ENCODE measurements around the gene C2.
A peak's percentile ranks its signal among the peaks of the same experiment; 100 is the strongest.

C2 gene

DNA sequence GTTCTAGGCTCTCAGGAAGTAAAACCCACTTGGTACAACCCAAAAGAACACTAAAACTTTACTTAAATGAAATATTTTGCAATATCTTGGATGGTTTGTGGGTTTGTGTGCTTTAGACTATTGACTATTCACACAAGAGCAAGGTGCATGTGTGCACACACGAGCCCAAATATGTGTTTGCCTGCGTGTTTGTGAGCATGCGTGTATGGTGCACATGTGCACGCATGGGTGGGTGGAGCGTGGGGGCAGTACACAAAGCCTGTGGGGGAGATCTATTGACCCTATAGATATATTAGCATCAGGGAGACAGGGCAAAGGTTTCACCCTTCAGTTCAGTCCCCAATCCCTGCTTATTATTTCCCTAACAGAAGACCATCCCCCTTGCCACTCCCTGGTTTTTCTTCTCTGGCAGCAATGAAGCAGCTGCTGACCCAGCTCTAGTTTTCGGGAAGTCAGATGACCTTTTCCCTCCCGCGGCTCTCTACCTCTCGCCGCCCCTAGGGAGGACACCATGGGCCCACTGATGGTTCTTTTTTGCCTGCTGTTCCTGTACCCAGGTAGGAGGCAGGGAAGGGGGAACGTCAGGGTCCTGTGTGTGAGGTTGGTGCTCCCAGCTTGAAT lies at the start of gene C2:
Gene C2 (plus strand): TSS at position 476 of the 621 bp plus-strand sequence. CDS start 36 bp downstream, at position 512.
- DNase-seq: no peak

DNA sequence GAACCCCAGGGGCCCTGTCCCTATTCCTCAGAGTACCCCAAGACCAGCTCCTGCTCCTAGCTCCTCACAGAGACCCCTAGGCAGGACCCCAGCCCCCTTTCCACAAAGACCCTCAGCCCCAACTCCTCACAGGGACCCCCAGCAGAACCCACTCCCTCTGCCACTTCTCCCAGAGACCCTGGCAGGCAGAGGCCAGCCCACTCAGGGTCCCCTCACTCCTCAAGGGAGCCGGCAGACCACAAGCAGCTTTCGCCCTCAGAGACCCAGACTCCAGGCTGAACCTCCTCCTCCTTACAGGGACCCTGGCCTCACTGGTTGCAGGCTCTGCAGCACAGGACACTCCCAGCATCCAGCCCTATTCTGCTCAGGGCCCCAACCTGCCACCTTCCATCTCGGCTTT lies 49.3 kb upstream of the C2 start:
- DNase-seq: no peak

DNA sequence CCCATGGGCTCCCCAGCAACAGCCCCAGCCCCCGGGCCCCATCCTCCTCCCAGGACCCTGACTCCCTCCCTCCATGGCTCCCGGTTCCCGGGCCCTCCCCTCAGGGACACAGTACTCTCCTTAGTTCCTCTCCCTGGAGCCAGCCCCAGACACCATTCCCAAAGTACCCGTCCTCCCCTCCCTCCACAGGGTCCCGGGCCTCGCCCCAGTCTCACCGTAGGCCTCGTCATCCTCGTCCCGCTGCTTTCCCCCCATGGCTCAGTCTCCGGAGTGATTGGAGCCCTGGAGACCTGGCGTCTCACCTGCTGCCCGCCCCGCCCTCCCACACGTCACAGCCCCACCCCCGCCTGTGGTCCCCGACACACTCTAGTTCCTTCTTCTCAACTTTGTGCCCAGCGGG lies 48.8 kb upstream of the C2 start, which contains the start of gene SLC44A4:
Gene SLC44A4 (minus strand): TSS at position 272 of the 400 bp plus-strand sequence. CDS start 17 bp downstream, at position 255.
- DNase-seq: no peak

DNA sequence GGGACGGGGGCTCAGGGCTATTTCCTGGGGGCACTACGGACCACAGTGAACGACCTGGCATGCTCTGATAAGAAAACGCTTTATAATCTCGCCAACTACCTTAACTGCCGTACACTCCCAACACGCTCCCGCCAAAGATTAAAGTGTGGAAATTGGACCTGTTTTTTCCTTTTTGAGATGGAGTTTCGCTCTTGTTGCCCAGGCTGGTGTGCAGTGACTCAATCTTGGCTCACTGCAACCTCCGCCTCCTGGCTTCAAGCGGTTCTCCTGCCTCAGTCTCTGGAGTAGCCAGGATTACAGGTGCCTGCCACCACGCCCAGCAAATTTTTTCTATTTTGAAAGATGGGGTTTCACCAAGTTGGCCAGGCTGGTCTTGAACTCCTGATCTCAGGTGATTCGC lies 48.4 kb upstream of the C2 start:
- no peak for DNase-seq

DNA sequence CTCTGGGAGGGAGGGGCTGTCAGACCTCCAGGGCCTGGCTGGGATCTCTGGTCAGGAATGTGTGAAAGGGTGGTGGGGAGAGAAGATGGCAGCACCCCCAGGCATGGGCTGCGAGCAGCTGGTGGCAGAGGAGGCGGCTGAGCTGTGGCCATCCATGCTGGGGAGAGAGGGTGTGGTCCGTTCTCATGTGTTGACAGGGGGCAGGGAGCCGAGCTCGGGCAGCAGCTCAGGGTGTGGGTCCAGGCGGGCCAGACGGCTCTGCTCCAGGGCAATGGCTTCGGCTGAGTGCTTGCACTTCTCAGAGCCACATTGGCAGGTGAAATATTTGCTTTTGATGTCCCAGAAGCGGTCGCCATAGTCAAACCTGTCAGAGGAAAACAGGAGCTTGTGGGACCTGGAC lies 47.6 kb upstream of the C2 start:
- DNase-seq: no peak

DNA sequence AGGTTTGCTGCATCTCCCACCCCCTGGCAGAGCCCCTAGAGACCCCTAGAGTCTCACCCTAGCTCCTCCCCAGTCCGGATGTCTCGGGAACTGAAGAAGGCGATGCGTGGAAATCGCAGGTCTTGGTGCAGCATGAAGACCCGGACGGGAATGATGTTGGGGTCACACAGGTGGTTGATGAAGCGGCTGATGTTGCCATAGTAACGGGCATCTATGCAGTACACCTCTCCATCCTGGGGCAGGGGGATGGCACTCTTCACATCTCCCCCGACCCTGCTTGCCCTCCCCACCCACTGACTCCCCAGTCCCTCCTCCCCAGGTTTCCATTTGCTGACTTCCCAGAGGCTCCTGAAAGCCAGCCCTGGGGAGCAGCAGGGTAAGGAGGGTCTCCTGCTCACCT lies 46.9 kb upstream of the C2 start:
- no peak for DNase-seq

DNA sequence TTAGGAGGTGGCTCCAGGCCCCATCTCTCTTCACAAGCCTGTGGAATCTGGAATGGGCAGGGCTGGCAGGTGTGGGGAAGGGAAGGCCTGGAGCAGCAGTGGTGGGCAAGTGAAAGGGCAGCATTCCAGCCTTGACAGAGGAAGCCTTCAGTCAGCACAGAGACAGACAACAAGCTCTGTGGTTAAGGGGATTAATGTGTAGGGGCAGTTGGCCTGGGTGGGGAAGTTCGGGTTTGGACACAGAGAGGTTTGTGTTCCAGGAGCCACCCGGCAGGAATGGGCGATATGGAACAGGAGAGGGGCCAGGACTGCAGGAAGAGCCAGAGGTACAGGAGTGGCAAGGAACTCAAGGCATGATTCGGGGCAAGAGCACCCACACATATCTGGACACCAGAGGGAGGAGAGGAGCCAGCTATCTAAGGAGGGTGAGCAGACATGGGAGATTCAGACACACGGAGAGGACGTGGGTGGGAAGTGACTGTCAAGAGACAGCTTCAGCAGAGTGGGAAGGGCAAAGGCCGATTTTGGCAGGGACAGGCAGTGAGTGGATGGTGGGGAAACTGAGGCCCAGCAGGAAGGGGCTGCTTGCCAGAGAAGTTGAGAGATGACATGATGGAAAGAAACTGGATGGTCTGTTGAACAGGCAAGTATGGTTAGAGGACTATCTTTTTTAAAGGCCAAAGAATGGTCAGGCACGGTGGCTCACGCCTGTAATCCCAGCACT lies 46.2 kb upstream of the C2 start:
- DNase-seq: no peak

DNA sequence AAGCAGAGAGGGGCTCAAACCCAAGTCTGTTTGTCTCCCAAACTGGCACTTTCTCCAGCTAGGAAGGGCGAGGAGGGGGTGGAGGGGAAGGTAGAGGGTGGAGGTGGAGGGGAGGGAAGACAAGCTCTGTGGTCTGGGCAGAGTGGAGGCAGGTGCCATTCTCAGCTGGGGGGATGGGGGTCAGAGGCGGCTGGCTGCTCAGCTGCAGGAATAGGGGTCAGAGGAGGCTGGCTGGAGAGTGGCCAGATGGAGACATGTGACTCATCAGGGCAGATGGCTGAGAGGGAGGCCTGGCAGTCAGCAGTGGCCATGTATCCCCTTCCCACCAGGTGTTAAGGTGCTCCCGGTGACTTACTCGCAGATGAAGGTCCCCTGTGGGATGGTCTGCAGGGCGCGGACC lies 45.2 kb upstream of the C2 start:
- peak; percentile 31 for DNase-seq

DNA sequence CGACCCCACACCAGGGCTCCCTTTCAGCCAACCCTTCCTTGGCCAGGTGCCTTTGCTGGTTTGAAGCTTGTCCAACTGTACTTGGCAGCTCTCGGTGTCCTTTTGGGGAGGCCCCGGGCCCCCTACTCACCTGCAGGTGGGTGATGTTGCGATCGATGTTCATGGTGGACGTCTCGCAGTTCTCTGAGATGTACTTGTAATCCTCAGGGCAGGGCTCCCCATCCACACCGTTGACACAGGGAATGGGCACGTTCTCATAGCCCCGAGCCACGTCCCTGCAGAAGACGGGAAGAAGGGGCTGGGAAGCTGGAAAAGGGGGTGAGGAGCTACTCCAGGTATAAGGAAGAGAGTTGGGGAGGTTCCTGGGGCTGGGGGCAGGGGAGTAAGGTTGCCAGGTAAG lies 43.8 kb upstream of the C2 start:
- DNase-seq: no peak

DNA sequence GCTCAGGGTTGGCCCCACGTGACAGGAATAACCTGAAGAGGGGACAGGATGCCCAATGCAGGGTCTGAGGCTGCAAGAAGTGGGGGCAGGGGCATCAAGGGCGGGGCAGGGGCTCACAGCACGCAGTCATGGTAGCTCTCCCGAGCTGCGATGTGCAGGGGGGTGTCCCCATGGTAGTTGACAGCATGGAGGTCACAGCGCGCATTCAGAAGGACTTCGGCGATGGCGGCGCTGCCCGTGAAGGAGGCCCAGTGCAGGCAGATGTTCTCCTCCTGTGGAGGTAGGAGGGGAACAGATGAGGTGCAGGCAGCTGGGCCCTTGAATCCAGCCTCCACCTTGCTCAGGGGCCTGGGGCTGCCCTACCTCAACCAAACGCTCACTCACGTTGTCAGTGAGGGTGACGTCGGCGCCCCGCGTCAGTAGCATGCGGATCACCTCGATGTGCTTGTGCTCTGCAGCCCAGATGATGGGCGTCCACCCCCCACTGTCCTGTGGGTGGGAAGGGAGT lies 42.9 kb upstream of the C2 start:
- DNase-seq: no peak

DNA sequence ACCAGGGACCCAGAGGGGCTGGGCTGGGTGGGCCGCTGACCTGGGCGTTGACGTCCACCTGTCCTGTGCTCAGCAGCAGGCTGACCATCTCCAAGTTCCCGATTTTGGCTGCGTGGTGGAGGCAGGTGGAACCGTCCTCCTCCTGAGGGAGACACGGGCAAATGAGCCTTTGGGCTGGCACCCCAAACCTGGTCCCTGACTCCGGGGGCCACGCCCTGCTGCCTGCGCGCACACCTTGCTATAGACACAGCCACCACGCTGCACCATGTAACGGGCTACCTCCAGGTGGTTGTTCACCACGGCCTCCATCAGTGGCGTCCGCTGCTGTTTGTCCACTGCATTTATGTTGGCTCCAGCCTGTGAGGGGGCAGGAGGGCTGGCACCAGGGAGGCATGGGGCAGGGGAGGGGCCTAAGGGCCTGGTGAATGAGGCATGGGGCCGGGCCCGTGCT lies 41.0 kb upstream of the C2 start:
- no peak for DNase-seq

DNA sequence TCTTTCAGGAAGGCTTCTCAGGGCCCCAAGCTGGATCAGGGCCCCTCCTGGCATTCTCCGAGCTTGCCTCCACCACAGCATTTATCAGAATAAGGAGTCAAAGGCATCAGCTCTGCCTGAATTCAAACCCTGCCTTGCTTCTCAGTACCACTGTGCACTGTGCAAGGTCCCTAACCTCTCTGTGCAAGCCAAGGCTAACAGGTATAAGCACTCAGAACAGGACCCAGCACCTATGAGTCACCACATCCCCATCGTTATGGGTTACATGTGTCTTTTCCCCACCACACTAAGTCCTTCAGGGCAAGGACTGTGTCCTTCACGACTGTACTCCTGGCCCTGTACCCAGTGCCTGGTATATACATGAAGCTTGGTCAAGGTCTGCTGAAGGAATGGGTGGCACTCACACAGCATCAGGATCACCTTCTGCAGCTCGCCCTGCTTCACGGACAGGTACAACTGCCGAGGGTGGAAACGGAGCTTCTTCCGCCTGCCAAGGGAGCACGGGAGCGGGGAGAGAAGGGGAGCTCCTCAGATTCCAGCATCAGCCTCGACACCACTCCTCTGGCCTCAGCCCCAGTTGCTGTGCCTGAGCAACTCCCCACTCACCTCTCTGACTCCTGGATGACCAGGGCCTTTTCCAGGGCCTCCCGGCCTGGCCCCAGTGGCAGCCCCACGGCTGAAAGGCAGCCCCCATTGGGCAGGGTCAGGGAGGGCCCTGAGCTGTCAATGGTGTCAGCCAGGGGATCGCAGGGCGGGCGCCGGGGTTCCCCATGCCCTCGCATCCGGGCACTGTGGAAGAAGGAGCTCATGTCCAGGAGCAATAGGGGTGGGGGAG lies 40.1 kb upstream of the C2 start:
- DNase-seq: no peak

DNA sequence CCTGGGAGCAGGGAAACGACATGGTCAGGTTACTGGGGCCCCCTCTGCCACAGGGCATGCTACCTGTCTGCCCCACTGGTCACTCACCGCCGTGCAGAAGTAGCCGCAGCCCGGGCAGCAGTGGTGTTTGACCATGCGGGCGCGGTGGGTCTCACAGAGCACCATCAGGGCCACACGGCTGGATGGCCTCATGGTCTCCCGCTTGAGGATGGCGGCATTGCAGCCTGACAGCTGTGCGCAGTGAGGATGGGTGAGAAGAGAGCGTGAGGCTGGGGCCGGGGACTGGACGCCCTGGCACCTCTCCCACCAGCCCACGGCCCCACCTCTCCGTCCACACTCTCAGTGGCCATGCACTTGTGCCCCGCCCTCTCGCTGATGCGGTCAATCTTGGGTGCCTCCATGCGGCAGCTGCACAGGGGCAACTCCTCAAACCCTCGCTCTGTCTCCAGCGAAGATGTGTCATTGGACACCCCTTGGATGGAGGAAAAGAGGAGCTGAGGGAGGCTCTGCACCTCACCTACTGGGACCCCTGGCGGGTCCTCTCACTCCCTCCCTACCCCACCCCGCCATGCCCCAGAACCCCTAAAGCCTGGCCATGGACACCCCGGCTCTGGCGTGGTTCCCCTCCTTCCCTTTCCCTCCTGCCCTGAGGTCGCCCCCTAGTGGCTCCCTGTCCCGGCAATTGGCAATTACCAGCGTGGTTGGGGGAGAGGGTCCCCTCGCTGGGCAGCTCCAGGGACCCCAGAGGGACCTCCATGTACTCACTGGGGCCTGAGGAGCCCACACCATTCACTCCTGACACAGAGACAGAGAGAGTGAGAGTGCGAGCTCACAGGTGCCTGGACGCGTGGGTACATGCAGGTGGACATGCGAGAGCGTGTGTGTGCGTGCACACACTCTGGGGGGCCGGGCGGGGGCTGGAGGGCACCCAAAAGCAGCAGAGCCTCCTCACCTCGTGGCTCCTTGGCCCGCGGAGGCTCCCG lies 39.0 kb upstream of the C2 start:
- DNase-seq: no peak

DNA sequence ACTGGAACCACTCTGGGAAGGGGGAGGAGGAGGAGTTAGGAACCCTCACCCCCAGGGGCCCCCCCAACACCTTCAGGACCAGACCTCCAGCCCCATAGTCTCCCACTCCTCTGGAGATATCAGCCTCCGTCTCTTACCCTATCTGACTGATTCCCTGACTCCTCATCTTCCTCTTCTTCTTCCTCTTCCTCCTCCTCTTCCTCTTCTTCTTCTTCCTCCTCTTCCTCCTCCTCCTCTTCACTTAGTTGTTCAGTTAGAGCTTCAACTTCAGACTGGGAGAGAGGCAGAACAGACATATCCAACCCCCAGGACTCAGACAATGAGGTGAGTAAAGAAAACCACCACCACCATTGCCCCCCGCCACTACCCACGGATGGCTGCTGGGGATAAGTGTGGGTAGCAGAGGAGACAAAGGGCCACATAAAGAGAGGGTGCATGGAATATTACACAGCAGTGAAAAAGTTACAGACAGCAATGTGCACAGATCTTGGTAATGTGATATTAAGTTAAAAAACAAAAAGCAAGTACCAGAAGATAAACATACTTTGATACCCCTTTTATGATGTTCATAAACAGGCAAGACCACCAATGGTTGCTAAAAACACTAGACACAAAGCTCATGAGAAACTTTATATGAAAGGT lies 38.1 kb upstream of the C2 start:
- DNase-seq: no peak

DNA sequence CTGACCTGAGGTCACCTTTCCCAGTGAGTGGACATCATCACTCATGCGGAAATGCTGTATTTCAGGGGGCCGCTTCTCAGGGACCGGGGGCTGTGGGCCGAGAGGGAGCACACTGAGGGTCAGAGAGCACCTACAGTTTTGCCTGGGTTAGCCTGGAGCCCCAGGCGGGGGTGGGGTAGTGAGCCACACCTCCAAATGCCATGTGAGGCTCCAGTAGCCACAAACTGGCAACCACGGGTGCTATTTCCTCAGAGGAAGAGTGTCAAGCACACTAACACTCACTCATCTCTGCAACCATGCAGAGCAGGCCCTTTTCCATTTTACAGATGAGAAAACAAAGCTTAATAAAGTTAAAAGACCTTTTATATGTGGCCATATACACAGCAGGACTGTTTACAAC lies 34.7 kb upstream of the C2 start:
- DNase-seq: no peak

DNA sequence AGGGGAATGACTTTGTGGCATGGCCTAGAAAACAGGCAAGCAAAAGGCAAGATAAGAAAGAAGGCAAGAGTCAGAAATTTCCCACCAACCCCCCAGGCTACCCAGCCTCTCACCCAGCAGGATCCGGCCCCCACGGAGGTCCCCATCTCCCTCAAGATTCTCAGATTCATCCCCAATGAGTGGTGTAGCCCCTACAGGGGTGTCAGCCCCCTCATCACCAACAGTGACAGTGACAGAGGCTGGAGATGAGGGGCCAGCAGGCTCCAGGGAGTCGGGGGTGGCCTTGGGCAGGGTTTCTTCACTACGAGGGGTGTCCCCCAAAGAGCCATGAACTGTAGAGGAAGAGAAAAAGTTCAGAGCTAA lies 31.0 kb upstream of the C2 start:
- no peak for DNase-seq

DNA sequence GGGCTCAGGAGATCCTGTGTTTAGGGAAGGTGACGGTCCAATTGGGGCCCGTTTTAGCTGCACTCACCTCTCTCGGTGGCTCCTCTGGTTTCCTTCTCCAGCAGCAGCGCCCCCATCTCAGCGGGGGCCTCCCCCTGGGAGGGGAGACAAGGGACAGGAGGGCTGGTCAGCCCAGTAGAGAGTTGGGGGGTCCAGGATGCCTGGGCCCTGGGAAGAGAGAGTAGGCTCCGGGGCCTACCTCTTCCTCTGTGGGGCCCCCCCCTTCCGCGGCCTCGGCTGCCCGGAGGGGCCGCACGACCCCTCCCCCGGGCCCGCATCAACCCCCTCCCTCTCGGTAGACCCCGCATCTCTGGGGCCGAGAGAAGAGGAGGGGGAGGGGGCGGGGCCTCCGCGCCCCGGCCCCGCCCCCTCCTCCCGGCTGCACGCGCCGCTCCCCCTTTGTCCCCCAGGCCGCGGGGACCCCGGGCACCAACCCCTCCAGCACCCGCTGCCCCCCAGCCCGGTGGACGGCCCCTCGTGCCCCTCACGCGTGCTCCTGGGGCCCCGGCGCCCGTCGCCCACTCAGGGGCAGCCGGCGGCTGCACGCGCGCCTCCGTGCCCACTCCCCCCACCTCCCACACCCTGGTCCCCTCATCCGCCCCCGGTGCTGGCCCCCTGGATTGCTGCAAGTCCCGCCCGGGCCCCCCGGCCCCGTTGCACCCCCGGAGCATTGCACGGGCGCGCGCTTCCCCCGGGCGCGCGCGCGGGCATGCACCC lies 30.5 kb upstream of the C2 start:
- no peak for DNase-seq

DNA sequence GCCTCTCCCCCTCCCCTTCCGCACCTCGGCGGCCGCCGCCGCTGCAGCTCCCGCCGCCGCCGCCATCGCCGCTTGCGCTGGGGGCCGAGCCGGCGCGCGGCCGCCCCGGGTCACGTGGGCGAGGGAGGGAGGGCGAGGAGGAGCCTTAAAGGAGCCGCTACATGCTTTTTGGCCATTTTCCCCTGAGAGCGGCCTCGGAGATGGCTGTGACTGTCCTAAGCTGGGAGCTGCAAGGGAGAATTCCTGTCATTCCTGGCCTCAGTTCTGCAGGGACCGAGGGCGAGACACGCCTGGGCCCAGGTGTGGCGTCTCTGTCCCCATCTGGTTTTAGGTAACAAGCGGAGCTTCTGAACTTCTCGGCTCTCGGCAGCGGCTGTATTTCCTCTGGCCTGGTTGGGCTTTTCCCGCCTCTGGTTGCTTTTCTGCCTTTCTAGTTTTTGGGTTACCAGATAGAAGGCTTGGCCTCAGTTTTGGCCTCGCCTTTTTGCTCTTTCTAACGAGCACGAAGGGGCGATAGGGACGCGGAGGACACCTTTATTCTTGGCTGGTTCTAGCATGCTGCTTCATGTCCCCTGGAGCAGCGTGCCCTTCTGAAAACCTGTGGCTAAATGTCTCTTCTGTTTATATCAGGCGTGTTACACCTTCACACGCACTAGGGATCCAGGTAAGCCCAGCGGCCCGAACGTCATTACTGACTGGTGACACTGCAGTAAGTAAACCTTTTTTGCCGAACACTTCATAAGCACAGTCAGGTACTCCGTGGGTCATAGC lies 29.7 kb upstream of the C2 start, which contains the start of gene EHMT2:
Gene EHMT2 (minus strand): TSS at position 87 of the 771 bp plus-strand sequence. CDS start 21 bp downstream, at position 66.
- DNase-seq: peak; percentile 91

DNA sequence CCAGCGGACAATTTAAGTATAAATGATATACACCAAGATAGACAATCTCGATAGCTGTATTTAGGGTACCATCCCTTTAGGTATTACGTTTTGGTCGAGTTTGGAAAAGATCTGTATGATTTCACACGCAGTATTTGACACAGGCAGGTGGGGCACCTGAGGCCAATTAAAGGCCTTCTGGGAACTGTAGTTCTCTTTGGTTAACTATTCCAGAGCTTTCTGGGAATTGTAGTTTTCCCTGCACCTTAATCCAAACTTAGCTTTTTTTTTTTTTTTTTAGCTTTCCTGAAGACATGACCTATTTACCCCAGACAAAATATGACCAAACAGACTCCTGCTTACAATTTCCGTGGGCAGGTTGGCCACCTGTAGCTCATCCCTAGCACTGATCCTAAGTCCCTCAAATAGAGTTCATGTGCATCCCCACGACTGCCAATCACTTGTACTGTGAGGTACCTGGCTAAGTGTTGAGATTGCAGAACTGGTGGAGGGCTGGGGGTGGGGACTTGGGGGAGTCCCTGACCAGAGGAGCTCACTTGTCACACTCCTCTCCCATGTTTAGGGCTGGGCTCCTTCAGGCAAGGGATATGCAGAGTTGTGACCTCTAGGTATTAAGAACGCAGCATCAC lies 29.0 kb upstream of the C2 start:
- peak; percentile 89 for DNase-seq

DNA sequence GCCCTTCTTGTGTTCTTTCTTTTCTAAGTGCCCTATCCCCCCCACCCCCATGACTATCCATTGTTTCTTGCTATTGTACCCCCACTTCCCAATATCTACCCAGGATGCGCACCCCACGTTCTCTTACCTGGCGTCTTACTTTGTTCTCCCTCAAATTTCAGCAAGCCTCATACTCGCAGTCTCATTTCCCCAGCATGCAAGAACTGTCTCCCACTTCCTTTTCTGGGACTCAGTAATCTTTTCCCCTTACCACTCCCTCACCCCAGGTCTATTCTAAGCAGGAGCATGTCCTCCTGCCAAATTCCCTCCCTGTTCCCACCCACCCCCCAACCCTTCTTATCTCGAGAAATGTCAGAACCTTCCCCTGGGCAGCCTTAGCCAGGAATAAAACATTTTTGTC lies 28.3 kb upstream of the C2 start:
- no peak for DNase-seq

Data from NCI-H2171 treated with DMSO at 0.1 percent for 48 hours (cell line).